ENCODE measurements around the gene STRA8. TPM values are rescaled to one million over a fixed set of nuclear protein-coding genes. Genes with fewer than 3 reads are reported as not detected.
"Not testable (repeated sequence)": the region's sequence is repeated elsewhere in the genome, so short reads cannot be mapped to it uniquely, and the experiment has no call there.

STRA8 gene
- total and polyA plus RNA-seq, 2 of the 13 experiments (the other 11 are each of a cell fraction or from before 2014, with no cell fraction given): not detected

GRCh38 chr7:135211946-135212685 is 21.5 kb upstream of the STRA8 start:
- in situ Hi-C loops (cut with HindIII; ENCODE audit: extremely low pct_ligation_motif_present, low pct_unique_long_range_greater_than_20kb) (loop anchor here (5.0 kb wide), 1 partner anchor 35 kb away; no protein-coding TSS in a partner anchor), intact Hi-C loops (cut with micrococcal nuclease; ENCODE audit: unreplicated experiment) (loop anchor here (2.0 to 5.0 kb wide), 2 partner anchors 39 to 40 kb away; no protein-coding TSS in a partner anchor)
- Histone ChIP-seq H3K4me2 (ENCODE audit: low read depth, low read length) (peak overlapping the region; percentile 96), H2AFZ (ENCODE audit: low read length) (peak overlapping the region; percentile 70), H3K9ac (ENCODE audit: insufficient read depth, low read depth, low read length) (peak overlapping the region; percentile 70), H3K27ac (ENCODE audit: extremely low read length, insufficient read depth, low read length) (peak overlapping the region; percentile 39), H3K4me1 (ENCODE audit: insufficient read depth, low read length) (peaks cover 61% of the 10 kb centered on the region), H3K4me3 (replicated peaks in 1 of 3; ENCODE audit: insufficient read depth in 1 of 3, low read depth in 2 of 3, low read length in 3 of 3) (peak overlapping the region; percentile 86 to 98 (median 96))
- H3K79me2 ChIP-seq (ENCODE audit: insufficient read depth, low read length); H3K27me3 ChIP-seq (ENCODE audit: control insufficient read depth in 1 of 2, insufficient read depth in 2 of 2, low read length in 2 of 2); BruUV-seq (replicated peaks); H3K9me3 ChIP-seq (ENCODE audit: low read length); ATAC-seq; CTCF ChIA-PET (ENCODE audit: low intra/inter-chr PET ratio, low total read pairs); DNase-seq (ENCODE audit: low spot score); FAIRE-seq; H3K36me3 ChIP-seq (replicated peaks in 1 of 2; ENCODE audit: control insufficient read depth in 1 of 2, insufficient read depth in 2 of 2, low read length in 2 of 2); H4K20me1 ChIP-seq (ENCODE audit: insufficient read depth, low read length): not testable (repeated sequence)
- POLR2A ChIA-PET: interaction anchor here (1.0 to 2.1 kb wide), 4 partner anchors 35 to 43 kb away, joined by 3 to 12 read pairs (median 4); partner anchors contain the start of gene CYREN
- WGBS (ENCODE audit: low lambda C conversion rate): 25% methylated on average over 30 of the region's 30 CpGs
- TF ChIP-seq HMG20A (CRISPR knock-in tag; IDR thresholded peaks at IDR 0.05; ENCODE audit: borderline replicate concordance) (0 out of 2 replicates have a peak, but pooled peaks have one; percentile 13), MAX (IDR thresholded peaks at IDR 0.05) (0 out of 2 replicates have a peak, but pooled peaks have one; percentile 2), ZNF580 (CRISPR knock-in tag; IDR thresholded peaks at IDR 0.05; ENCODE audit: borderline replicate concordance, low read depth) (0 out of 2 replicates have a peak, but pooled peaks have one; percentile 0), CHD4 (IDR thresholded peaks at IDR 0.05; ENCODE audit: borderline replicate concordance, low read length) (0 out of 2 replicates have a peak, but pooled peaks have one; percentile 34), ZNF362 (CRISPR knock-in tag; IDR thresholded peaks at IDR 0.05; ENCODE audit: borderline replicate concordance) (peak; percentile 59; the same call in 1 of the 2 replicates), GATAD2A (CRISPR knock-in tag; IDR thresholded peaks at IDR 0.05) (peak; percentile 51)
